Activated naive CD4-positive, alpha-beta T cell treated with anti-CD3 and anti-CD28 coated beads, Interleukin-2, amount 50 U/mL, for 72 hours (primary cell): ENCODE data around the gene AHNAK2. TPM values are rescaled to one million over a fixed set of nuclear protein-coding genes. Genes with fewer than 3 reads are reported as not detected.

Source experiments
- ATAC-seq, 2 donors: fragments of 150-1000 bp; cut with Tn5 transposase; 2 replicates each; pipeline ENCODE4 v1.10.0; 2021; ENCODE audit warnings: mild to moderate bottlenecking in 2 of 2, moderate library complexity in 2 of 2
- DNase-seq, 2 donors: peaks; one replicate each; pipeline ENCODE4 v3.0.0; 2021 to 2022; ENCODE audit warnings: low spot score in 2 of 2
- H3K27ac Mint-ChIP-seq, 2 donors: one replicate each; pipeline ENCODE4 v1.8.0; 2022; ENCODE audit warnings: mild to moderate bottlenecking in 2 of 2, mixed read lengths in 2 of 2
- H3K36me3 Mint-ChIP-seq, 2 donors: one replicate each; pipeline ENCODE4 v1.8.0; 2022; ENCODE audit warnings: mixed read lengths in 2 of 2
- H3K9me3 Mint-ChIP-seq, 2 donors: one replicate each; pipeline ENCODE4 v1.8.0; 2022; ENCODE audit warnings: mixed read lengths in 2 of 2
- total RNA-seq, 2 donors: library from RNA; stranded (reverse); gene quantifications; one replicate each; pipeline ENCODE4 v1.2.3, GENCODE V29; 2022

Gene AHNAK2
- total RNA-seq, 2 donors from 2014 or later: 0.02 to 0.10 TPM

DNA sequence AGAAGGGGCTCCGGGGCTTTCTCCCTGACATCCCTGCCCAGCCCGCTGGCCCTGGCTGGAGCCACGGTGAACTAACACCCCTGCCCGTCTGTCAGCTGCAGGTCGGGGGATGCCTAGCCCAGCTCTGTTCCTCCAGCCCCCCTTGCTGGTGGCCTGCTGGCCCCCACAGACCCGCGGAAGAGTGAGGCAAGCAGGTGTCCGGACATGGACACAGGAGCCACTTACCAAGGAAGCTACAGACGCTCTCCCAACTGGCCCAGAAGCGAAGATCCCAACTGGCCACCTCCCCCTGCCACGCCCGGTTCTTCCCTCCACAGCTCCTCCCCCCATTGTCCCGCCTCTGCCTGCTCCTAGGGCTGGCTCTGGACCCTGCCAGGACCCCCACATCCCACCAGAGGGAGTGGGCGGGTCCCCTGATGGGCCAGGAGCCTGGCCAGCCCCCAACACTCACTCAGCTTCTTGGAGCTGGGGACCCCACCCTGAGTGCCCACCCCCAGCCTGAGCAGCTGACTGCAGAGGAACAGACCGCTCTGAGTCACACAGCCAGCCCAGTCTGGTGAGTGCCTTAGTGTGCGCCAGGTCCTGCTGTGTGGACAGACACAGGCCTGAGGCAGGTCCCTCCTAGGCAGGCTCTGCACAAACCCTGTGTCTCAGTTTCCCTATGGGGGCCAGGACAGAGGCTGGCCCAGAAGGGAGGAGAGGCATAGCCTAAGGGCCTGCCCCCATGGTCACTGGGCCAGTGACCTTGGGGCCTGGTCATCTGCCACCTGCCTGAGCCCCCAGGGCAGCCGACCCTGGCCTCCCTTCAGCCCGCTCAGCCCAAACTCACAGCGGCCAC lies 7.7 kb downstream of the AHNAK2 start:
- no peaks in the 10 kb centered on the region for H3K36me3 Mint-ChIP-seq
- DNase-seq: no peak
- H3K27ac Mint-ChIP-seq: no peak overlapping the region
- ATAC-seq: no peak
- no peaks in the 10 kb centered on the region for H3K9me3 Mint-ChIP-seq

DNA sequence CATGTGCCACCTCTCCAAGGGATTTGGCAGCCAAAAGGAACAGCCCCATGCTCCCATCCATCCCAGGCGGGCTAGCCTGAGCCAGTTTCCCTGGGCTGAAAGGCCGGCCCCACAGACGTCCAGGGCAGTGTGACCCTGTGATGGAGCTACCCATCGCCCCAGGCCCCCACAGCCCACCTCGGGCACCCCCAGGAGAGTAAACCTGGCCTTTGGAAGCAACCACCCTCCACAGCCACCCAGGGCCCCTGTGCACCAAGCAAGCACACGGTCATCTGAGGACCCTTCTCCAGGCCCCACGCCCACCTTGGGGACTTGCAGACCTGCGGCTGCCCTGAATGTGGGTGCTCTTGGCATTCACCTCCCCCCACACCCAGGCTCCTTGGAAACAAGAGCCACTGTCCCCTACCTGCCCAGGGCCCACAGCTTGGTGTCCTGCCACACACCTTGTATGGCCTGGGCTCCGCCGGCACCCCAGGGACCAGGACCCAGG lies 8.4 kb downstream of the AHNAK2 start:
- DNase-seq: no peak
- no peak for ATAC-seq
- Mint-ChIP-seq H3K36me3 (no peaks in the 10 kb centered on the region), H3K27ac (no peak overlapping the region), H3K9me3 (no peaks in the 10 kb centered on the region)

DNA sequence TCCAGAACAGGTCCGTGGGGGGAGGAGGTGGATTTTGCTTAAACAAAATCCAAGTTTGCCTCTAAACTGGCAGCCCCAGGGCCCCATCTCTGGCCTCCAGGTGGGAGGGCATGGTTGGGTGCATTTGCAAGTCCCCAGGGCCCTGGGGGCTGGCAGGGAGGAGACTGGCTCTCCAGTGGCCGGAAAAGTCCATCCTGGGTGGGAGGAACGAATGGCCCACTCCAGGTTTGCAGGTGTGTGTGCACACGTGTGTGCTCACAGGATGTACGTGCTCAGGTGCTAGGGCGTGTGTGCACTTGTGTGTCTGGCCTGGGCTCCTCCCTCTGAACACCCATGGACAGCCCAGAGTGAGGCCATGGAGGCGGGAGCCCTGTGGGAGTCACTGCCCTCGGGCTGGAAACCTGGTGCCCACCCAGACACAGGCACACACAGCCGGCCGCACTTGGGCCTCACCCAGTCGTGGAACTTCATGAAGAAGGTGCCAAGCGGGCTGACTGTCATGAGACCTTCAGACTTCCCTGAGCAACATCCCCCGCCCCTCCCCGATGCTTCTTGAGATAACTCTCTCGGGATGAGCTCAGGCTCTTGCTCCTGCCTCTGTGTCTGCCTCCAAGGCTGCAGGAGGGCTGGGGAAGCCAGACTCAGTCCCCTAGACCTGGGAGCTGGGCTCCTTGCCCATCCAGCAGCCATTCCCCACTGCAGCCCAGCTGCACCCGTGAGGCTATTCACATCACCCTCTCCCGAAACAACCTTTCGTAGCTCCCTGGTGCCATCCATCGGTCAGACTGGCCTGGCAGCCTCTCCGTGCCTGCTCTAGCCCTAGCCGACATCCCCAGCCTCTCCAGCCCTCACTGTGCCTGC lies 9.4 kb downstream of the AHNAK2 start:
- ATAC-seq (no peak), DNase-seq (no peak)
- Mint-ChIP-seq H3K9me3 (no peaks in the 10 kb centered on the region), H3K27ac (no peak overlapping the region), H3K36me3 (no peaks in the 10 kb centered on the region)

DNA sequence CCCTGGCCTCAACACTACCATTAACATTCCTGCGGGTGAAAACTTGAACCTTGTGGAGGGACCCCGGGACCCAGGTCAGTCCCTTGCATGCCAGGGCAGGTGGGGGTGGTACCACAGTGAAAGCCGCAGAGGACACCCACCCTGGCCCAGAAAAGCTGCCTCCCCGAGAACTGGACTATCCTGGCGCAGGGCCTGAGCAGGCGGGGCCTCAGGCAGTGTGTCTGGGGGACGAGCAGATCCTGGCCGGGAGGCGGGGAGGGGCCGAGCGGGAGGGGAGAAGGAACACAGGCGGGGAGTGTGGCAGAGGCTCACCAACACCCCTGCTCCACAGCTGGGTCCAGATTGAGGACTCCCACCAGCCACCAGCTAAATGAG lies 10.0 kb downstream of the AHNAK2 start:
- no peak for ATAC-seq
- H3K27ac Mint-ChIP-seq: no peak overlapping the region
- H3K36me3 Mint-ChIP-seq: no peaks in the 10 kb centered on the region
- H3K9me3 Mint-ChIP-seq: no peaks in the 10 kb centered on the region
- DNase-seq: no peak

DNA sequence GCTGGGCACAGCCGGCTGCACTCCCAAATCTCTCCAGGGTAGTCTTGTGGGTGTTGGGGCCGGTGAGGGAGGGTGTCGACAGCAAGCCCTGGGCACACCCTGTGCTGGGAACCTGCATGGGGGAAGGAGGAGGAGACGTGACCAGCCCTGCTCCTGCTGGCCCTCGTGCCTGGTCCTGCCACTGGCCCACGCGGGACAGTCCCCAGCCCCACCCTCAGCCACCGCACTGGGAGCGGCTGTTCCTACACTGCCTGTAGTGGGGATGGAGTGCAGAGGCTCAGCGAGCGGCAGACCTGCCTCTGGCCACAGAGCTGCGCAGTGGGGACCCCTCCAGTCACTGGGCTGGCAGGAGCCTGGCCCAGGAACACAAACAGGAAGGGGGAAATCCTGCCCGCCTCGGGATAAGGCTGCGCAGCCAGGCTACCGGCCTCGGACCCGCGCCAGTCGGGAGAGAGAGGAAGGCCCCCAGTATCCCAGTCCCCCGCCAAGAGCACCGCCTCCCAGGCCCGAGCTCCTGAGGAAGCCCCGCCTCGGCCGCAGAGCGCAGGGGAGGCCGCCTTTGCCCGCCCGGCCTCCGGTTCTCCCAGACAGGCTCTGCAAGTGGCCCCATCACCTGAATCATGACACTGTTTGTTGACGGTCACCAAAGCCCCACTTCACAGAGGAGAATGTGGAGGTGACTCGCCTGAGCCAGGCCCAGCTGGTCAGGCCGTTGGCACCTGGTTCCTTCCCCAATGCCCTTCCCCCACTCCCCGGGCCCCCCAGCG lies 10.6 kb downstream of the AHNAK2 start:
- no peaks in the 10 kb centered on the region for H3K36me3 Mint-ChIP-seq
- no peak overlapping the region for H3K27ac Mint-ChIP-seq
- DNase-seq (no peak), ATAC-seq (no peak)
- H3K9me3 Mint-ChIP-seq: no peaks in the 10 kb centered on the region

DNA sequence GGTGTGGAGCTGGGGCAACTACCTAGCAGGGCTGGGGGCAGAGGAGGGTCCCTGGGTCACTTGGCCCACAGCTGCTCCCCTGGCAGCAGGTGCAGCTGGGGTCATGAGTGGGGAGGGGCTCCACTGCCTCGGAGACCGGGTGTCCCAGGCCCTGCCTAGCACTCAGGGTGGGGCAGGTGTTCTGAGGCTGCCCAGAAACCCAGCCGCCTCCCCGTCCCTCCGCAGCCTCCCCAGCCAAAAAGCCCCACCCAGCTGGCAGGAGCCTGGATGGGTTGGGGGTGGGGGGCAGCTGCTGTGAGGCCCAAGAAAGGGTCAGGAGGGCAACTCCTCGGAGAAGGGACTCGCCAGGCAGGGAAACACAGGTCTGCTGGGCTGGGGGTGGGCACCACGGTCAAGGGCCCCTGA lies 11.2 kb downstream of the AHNAK2 start:
- Mint-ChIP-seq H3K9me3 (no peaks in the 10 kb centered on the region), H3K27ac (no peak overlapping the region), H3K36me3 (no peaks in the 10 kb centered on the region)
- DNase-seq (no peak), ATAC-seq (no peak)

DNA sequence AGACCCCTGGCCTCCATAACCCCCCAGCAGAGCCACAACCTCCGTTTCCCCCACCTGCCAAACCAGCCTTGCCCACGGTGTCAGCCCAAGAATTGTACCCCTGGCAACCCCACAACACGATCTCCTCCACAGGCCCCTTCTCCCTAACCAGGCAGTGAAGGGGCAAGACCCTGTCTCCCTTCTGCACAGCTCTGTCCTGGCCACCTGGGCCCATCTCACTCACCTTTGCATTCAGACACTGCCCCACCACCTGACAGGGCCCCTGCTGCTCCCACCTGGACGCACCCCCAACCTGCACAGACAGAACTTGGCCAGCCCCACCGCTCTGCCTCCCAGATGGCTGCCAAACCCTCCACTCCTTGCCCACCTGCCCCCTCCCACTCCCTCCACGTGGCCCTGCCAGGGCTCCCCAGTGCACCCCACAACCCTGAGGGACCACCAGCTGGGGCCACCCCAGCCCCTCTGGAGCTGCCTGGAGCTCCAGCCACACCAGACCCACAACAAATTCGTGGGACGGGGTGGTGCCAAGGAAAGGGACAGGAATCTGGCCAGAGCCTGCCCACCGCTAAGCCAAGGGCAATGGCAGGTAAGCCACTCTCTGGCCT lies 11.8 kb downstream of the AHNAK2 start:
- no peaks in the 10 kb centered on the region for H3K9me3 Mint-ChIP-seq
- ATAC-seq: no peak
- H3K27ac Mint-ChIP-seq: no peak overlapping the region
- no peak for DNase-seq
- H3K36me3 Mint-ChIP-seq: no peaks in the 10 kb centered on the region

DNA sequence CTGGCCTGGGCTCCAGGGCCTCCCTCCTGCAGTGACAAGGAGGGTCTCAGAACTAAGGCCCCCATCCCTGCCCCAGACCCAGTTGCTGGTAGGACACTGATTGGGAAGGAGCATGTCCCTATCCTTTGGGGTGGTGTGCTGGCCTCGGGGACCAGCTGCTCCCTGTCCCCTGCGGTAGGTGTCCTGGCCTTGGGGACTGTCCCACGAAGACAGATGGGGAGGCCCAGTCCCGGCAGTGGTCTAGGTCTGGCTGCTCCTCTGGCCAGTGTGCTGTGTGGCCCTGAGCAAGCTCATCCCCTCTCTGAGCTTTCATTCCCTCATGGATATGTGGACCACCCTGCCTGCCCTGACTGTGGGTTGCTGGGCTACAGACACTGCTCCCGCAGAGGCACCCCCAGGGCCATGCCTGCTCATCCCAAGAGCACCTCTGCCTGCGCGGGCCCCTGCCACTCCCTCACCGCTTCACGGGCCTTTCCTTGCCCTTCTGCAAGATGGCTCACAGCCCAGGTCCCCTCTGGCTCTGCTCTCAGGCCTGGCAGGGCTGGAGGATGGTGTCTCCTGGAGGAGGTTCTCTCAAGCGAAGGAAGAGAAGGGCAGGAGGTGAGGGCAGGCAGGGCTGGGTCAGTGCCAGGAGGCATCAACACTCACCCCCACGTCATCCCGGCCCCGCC lies 12.5 kb downstream of the AHNAK2 start:
- no peak overlapping the region for H3K27ac Mint-ChIP-seq
- DNase-seq (no peak), ATAC-seq (no peak)
- no peaks in the 10 kb centered on the region for H3K36me3 Mint-ChIP-seq
- H3K9me3 Mint-ChIP-seq: no peaks in the 10 kb centered on the region

DNA sequence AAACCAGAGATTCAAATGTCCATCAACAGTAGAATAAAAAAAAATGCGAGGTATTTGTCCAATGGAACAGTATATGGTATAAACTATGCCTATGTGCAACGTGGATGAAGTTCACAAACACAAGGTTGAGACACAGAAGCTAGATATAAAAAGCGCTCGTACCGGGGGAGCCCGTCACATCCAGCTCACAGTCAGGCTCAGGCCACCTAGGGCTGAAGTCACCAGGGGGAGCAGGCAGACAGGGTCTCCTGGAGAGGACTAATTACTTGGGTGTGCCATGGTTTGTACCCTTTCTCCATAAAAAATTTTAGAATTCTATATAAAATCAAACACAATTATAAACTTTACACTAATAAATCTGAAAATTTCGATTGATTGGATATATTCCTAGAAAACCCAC lies 13.6 kb downstream of the AHNAK2 start:
- Mint-ChIP-seq H3K9me3 (no peaks in the 10 kb centered on the region), H3K27ac (no peak overlapping the region), H3K36me3 (no peaks in the 10 kb centered on the region)
- ATAC-seq (no peak), DNase-seq (no peak)

DNA sequence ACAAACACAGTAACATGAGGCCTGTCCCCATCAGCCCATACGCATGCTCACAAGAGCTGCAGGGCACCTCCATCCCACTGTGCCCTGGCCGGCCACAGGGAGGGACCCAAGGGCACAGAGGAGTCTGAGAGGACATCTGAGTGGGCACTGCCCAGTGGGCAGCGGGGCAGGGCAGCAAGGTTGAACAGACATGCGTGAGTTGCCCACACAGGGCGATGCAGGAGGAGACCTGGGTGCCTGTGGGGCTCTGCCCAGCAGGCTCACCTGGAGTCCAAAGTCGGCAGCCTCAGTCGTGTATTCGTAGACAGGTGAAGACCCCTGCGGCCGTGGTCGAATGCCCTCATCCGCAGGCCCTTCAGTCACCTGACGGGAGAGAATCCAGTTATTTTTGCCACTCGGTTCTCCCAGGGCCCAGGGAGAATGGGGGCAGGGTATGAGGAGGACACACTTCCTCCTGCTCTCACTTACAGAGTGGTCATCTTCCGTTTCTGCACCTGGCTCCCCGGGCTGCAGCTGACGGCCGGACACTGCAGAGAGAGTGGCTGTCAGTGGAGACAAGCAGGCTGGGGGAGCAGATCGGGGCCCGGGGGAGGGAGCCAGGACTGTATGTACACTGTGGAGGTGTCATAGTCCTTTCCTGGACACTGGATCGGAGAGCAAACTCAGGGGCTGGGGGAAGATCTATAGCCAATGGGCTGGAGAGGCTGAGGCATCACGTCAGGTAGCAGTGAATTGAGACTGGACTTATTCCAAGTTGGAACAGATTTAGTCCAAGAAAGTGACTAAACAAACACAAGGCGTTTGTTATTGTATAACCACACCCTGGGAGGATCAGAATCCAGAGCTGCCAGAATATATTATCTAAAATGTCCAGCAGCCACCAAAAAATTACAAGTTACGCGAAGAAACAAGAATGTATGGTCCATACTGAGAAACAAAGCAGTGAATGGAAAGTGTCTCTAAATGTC lies 20.7 kb downstream of the AHNAK2 start:
- ATAC-seq (no peak), DNase-seq (no peak)
- no peaks in the 10 kb centered on the region for H3K36me3 Mint-ChIP-seq
- no peak overlapping the region for H3K27ac Mint-ChIP-seq
- H3K9me3 Mint-ChIP-seq: no peaks in the 10 kb centered on the region

DNA sequence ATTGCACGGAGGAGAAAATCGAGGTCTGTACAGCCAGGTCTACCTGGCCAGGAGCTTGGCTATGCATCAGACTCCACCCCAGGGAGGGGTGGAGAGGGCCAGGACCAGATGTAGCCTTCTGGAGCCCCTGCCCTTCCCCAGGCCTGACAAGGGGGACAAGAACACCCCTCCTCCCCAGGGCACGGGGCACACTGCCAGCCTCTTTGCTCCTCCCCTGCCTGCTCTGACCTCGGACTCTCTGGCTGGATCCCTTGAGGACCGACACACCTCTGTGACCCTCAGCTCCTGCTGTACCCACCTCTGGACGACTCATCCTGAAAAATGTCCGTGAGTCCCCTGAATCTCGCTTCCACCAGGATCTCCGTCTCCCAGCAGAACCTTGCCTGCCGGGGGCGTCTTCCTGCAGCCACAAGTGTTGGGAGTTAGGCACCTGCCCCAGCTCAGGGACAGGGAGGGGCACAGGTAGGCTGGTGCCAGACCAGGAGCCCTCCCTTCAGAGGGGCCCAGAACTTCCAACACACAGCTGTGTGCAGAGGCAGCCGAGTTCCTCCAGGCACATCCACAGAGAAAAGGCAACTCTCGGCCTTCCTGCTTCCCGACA lies 21.8 kb downstream of the AHNAK2 start:
- ATAC-seq: no peak
- H3K9me3 Mint-ChIP-seq: no peaks in the 10 kb centered on the region
- no peak overlapping the region for H3K27ac Mint-ChIP-seq
- DNase-seq: no peak
- H3K36me3 Mint-ChIP-seq: no peaks in the 10 kb centered on the region

DNA sequence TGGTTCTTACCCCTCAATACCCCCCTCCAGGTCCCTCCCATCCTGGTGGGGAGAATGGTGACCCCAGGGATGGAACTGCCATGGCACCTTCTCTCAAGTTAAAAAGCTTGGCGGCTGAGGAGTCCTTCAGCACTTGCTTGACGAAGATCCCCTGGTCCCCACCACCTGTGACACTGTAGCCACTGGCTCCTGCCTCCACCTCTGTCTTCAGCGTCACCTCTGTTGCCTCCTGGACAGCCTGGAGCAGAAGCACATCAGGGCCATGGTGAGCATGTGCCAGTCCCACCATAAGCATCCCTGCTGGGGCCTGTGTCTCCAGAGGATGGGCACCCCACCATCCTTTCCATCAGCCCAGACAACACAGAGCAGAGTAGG lies 22.8 kb downstream of the AHNAK2 start:
- no peak for DNase-seq
- Mint-ChIP-seq H3K27ac (no peak overlapping the region), H3K36me3 (no peaks in the 10 kb centered on the region), H3K9me3 (no peaks in the 10 kb centered on the region)
- ATAC-seq: no peak

DNA sequence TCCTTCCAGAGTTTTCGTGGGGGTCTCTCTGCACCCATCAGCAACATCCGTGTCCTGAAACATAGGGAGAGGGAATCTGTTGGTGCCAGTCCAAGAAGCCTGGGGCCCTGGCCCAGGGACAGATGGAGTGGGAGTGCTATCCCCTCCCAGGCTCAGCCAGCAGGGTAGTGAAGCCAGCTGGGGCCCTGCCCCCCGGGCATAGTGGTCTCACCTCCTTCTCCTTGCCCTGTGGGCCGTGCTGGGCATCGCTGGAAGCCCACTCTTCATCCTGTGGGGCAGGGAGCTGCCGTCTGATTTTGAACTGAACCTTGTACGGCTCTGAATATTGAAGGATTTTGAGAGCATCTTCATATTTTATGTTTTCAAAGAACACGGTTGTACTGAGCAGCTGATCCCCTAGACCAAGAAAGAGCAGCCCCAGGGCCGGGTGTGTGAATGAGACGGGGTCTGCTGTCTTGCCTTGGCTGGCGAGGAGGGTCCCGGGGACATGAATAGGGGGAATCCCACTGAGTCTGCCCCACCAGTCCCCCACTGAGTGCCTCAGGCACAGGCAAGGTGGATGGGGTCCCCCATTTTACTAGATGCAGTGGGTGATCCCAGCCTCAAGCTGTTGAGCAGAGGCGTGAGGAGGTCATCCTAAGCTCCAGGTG lies 23.3 kb downstream of the AHNAK2 start:
- ATAC-seq (no peak), DNase-seq (no peak)
- no peaks in the 10 kb centered on the region for H3K9me3 Mint-ChIP-seq
- H3K27ac Mint-ChIP-seq: peak overlapping the region in 1 of 2 donors; percentile 54
- no peaks in the 10 kb centered on the region for H3K36me3 Mint-ChIP-seq

DNA sequence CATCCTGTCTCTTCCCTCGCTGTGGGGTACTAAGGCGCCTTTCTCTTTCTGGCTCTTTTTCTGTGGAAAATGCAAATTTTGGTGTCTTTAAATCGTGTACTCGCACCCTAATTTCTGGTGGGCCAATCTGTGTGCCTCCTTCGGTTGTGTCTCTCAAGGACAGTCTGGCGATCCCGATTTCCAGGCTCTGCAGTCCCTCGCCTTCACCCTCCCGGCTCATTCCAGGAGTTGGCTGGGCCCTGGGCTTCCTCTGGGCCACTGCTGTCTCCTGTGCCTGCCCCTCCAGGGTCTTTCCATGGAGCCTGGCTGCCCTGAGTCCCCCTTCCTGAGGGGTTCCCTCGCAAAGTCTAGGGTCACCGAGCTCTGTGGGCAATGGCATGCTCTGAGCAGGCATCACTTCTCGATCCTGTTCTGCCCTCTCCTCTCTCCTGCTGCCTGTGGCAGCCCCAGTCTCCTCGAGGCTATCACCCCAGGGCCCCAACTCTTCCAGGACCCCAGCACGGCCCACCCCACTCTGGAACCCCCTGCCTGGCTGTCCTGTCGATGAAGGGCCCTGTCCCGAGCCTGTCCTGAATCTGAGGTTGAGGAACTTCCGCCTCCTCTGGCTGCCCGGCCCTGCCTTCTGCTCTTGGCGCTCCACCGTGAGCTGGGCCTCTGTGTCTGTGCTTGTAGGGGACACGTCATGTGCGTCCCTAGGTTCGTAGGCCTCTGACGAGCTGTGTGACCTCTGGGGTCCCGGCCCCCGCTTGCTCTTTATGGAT lies 24.1 kb downstream of the AHNAK2 start:
- ATAC-seq (no peak), DNase-seq (no peak)
- Mint-ChIP-seq H3K9me3 (no peaks in the 10 kb centered on the region), H3K27ac (peak overlapping the region; percentile 26 to 54), H3K36me3 (no peaks in the 10 kb centered on the region)
